Activated B cell treated with CpG ODN at 0.5 μM for 24 hours (primary cell): ENCODE measurements around the gene WFIKKN2. TPM values are rescaled to one million over a fixed set of nuclear protein-coding genes. Genes with fewer than 3 reads are reported as not detected.

Experiments used
- ATAC-seq: fragments of 200-7000 bp; cut with Tn5 transposase; one replicate; pipeline ENCODE4 v1.10.0; 2021; ENCODE audit warnings: low read depth, mild to moderate bottlenecking, moderate library complexity
- CTCF ChIA-PET: fragments of 350-600 bp; sonication (Branson Sonifier 250); formaldehyde crosslinking; loops from one replicate; lab custom pipeline; 2021; ENCODE audit warnings: antibody characterized with exemption; lab: Charles Lee
- POLR2A ChIA-PET: fragments of 350-600 bp; sonication (Branson Sonifier 250); formaldehyde crosslinking; loops from one replicate; lab custom pipeline; 2021; ENCODE audit warnings: antibody characterized with exemption; lab: Charles Lee
- DNase-seq: peaks from one replicate; pipeline ENCODE4 v3.0.0; 2022
- H3K27ac Mint-ChIP-seq: one replicate; pipeline ENCODE4 v1.8.0; 2020; ENCODE audit warnings: mixed read lengths
- H3K27me3 Mint-ChIP-seq: one replicate; pipeline ENCODE4 v1.8.0; 2021; ENCODE audit warnings: mixed read lengths
- H3K36me3 Mint-ChIP-seq: one replicate; pipeline ENCODE4 v1.8.0; 2021; ENCODE audit warnings: low read depth, mixed read lengths
- H3K4me1 Mint-ChIP-seq: one replicate; pipeline ENCODE4 v1.8.0; 2021; ENCODE audit warnings: mixed read lengths
- H3K4me3 Mint-ChIP-seq: one replicate; pipeline ENCODE4 v1.8.0; 2020; ENCODE audit warnings: mild to moderate bottlenecking, mixed read lengths
- H3K9me3 Mint-ChIP-seq: one replicate; pipeline ENCODE4 v1.8.0; 2020; ENCODE audit warnings: mixed read lengths
- CTCF ChIP-seq: fragments of 200-600 bp; IDR thresholded peaks from one replicate; pipeline ENCODE4 v1.8.0; 2022; ENCODE audit warnings: antibody characterized with exemption, mild to moderate bottlenecking
- intact Hi-C: fragments of 100-400 bp; cut with micrococcal nuclease; formaldehyde crosslinking; loops from one replicate; pipeline ENCODE4 v1.15.1; 2024
- total RNA-seq: library from RNA; stranded (reverse); gene quantifications from 2 replicates; pipeline ENCODE4 v1.2.3, GENCODE V29; 2022

The WFIKKN2 gene
- total RNA-seq, 1 donor from 2014 or later, result not detected

- Mint-ChIP-seq H3K36me3 (no peaks in the 10 kb centered on the region), H3K9me3 (peaks cover 7% of the 10 kb centered on the region), H3K27ac (no peak overlapping the region), H3K4me1 (peaks cover 11% of the 10 kb centered on the region), H3K4me3 (no peak overlapping the region), H3K27me3 (no peaks in the 10 kb centered on the region)
- ATAC-seq (no peak), DNase-seq (no peak)
- POLR2A ChIA-PET, result no interaction called here
- CTCF ChIA-PET, result no interaction called here
- intact Hi-C loops, result no loop called here
- TF ChIP-seq CTCF, result no peak
Observed at GRCh38 chr17:50847566-50847965, 12.2 kb downstream of the WFIKKN2 start.

GRCh38 chr17:50848039-50848438 lies 12.7 kb downstream of the WFIKKN2 start:
- ATAC-seq (no peak), DNase-seq (no peak)
- Mint-ChIP-seq H3K27me3 (no peaks in the 10 kb centered on the region), H3K4me3 (no peak overlapping the region), H3K36me3 (no peaks in the 10 kb centered on the region), H3K4me1 (peaks cover 14% of the 10 kb centered on the region), H3K27ac (no peak overlapping the region), H3K9me3 (peaks cover 7% of the 10 kb centered on the region)
- TF ChIP-seq CTCF, result no peak
- intact Hi-C loops, result no loop called here
- POLR2A ChIA-PET, result interaction anchor here (0.6 to 1.7 kb wide), 2 partner anchors 18 to 80 kb away, joined by 4 to 5 read pairs; partner anchors contain the start of gene TOB1
- CTCF ChIA-PET, result interaction anchor here (1.4 kb wide), 1 partner anchor 109 kb away, joined by 6 read pairs; no protein-coding TSS in a partner anchor

GRCh38 chr17:50848711-50849110 lies 13.3 kb downstream of the WFIKKN2 start:
- intact Hi-C loops, result no loop called here
- POLR2A ChIA-PET, result interaction anchor here (0.6 to 1.7 kb wide), 2 partner anchors 18 to 81 kb away, joined by 4 to 5 read pairs; partner anchors contain the start of gene TOB1
- ATAC-seq (no peak), DNase-seq (no peak)
- no peak for TF ChIP-seq CTCF
- Mint-ChIP-seq H3K27me3 (no peaks in the 10 kb centered on the region), H3K27ac (no peak overlapping the region), H3K9me3 (peaks cover 7% of the 10 kb centered on the region), H3K36me3 (no peaks in the 10 kb centered on the region), H3K4me1 (peaks cover 14% of the 10 kb centered on the region), H3K4me3 (no peak overlapping the region)
- CTCF ChIA-PET, result interaction anchor here (1.3 to 1.4 kb wide), 2 partner anchors 105 to 108 kb away, joined by 3 to 6 read pairs; no protein-coding TSS in a partner anchor

GRCh38 chr17:50850640-50851039 lies 15.3 kb downstream of the WFIKKN2 start:
- peaks cover 7% of the 10 kb centered on the region for H3K9me3 Mint-ChIP-seq
- DNase-seq, result no peak

More at GRCh38 chr17:50850640-50851039, 15.3 kb downstream of the WFIKKN2 start:
- no peak for TF ChIP-seq CTCF
- ChIA-PET CTCF (interaction anchor here (0.6 kb wide), 1 partner anchor 106 kb away, joined by 3 read pairs; no protein-coding TSS in a partner anchor), POLR2A (interaction anchor here (8.8 kb wide), 1 partner anchor 15 kb away, joined by 205 read pairs; the partner anchor contains the start of gene TOB1)
- peaks cover 14% of the 10 kb centered on the region for H3K4me1 Mint-ChIP-seq
- intact Hi-C loops, result no loop called here
- no peak overlapping the region for H3K27ac Mint-ChIP-seq
- H3K27me3 Mint-ChIP-seq, result no peaks in the 10 kb centered on the region
- H3K4me3 Mint-ChIP-seq, result no peak overlapping the region
- ATAC-seq, result no peak
- no peaks in the 10 kb centered on the region for H3K36me3 Mint-ChIP-seq
